ENCODE data around the gene RPL9. TPM values are rescaled to one million over a fixed set of nuclear protein-coding genes. Genes with fewer than 3 reads are reported as not detected.
"Not testable (repeated sequence)": the region's sequence is repeated elsewhere in the genome, so short reads cannot be mapped to it uniquely, and the experiment has no call there.

RPL9 gene
- total RNA-seq, 1 donor: 3,884 TPM

DNA sequence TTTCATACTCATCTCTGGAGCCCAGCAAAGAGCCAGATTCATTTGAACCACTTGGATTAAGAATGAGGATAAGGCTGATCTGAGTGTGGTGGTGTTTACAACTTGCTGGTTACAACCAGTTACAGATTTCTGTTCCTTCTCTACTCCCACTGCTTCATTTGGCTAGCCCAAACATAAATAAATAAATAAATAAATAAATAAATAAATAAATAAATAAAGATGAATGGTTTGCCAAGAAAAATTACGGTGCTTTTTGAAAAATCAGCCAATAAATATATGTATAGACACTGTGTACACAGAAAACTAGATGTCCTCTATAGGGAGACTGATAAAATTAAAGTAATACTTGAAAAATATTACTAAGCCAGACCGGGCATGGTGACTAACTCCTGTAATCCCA lies 17.1 kb downstream of the RPL9 start:
- no peak for DNase-seq (ENCODE audit: low read depth)
- TF ChIP-seq, protein P1, sequence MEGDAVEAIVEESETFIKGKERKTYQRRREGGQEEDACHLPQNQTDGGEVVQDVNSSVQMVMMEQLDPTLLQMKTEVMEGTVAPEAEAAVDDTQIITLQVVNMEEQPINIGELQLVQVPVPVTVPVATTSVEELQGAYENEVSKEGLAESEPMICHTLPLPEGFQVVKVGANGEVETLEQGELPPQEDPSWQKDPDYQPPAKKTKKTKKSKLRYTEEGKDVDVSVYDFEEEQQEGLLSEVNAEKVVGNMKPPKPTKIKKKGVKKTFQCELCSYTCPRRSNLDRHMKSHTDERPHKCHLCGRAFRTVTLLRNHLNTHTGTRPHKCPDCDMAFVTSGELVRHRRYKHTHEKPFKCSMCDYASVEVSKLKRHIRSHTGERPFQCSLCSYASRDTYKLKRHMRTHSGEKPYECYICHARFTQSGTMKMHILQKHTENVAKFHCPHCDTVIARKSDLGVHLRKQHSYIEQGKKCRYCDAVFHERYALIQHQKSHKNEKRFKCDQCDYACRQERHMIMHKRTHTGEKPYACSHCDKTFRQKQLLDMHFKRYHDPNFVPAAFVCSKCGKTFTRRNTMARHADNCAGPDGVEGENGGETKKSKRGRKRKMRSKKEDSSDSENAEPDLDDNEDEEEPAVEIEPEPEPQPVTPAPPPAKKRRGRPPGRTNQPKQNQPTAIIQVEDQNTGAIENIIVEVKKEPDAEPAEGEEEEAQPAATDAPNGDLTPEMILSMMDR (IDR thresholded peaks at IDR 0.05; ENCODE audit: insufficient read depth, low read length): no peak
- H3K4me3 ChIP-seq (ENCODE audit: low read depth, low read length): no peak overlapping the region

DNA sequence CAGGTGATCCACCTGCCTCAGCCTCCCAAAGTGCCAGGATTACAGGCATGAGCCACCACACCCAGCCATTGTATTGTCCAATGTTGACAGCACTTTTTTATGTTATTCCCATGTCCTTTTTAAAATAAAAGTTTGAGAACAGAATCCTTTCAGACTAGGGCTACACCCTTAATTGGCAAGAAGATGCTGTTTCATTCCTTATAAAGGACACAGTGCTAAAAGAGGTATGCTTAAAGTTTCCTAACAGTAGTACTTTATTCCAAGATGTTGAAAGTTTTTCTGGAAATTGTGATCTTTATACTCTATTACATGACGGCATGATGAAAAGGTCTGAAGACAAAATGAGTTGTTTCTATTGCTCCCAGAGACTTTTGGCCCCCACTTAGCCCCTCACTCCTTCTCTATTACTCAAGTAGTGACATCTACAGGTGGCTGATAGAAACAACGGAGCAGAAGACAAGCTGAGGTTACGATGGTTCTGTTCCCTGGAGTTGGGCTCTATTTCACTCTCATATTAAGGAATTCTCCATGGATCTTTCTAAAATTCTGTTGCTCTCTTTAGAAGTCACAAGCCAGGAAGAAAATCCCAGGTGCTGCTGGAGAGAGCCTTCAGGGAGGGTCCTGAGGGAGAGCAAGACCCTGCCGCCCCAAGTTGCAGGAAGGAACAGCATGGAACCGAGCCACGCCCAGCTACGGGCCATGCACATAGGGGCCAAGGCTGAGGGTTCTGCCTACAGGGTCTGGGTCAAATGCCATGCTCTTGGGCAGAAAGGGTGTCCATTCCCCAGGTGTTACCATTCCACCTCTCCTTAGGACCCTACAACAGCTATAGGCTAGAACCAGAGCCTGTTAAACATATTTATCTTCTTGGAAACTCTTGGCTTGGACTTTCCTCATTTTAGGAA lies 22.8 kb downstream of the RPL9 start:
- H3K4me3 ChIP-seq (ENCODE audit: low read depth, low read length): no peak overlapping the region
- DNase-seq (ENCODE audit: low read depth): peak; percentile 16
- TF ChIP-seq, protein P1 (IDR thresholded peaks at IDR 0.05; ENCODE audit: insufficient read depth, low read length): peak; percentile 25

DNA sequence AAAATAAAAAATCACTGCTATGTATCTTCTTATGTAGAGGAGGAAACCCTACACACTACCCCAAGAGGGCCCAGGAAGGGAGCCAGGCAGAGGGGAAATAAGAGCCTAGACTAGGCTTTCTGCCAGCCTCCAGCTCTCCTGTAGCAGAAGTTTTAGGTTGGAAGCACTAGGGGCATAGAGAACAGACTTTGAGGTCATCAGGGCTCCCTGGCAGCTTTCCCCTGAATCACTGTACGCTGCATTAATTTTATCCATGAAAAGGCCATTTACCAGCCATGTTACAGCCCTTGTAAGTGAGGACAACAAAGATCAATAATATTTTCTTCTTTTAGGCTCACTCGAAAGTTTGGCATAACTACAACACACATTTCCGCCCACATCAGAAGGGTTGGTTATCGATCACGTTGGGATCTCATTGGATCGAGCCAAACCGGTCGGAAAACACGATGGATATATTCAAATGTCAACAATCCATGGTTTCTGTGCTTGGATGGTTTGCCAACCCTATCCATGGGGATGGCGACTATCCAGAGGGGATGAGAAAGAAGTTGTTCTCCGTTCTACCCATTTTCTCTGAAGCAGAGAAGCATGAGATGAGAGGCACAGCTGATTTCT lies 24.7 kb downstream of the RPL9 start:
- DNase-seq (ENCODE audit: low read depth): no peak
- no peak overlapping the region for H3K4me3 ChIP-seq (ENCODE audit: low read depth, low read length)

DNA sequence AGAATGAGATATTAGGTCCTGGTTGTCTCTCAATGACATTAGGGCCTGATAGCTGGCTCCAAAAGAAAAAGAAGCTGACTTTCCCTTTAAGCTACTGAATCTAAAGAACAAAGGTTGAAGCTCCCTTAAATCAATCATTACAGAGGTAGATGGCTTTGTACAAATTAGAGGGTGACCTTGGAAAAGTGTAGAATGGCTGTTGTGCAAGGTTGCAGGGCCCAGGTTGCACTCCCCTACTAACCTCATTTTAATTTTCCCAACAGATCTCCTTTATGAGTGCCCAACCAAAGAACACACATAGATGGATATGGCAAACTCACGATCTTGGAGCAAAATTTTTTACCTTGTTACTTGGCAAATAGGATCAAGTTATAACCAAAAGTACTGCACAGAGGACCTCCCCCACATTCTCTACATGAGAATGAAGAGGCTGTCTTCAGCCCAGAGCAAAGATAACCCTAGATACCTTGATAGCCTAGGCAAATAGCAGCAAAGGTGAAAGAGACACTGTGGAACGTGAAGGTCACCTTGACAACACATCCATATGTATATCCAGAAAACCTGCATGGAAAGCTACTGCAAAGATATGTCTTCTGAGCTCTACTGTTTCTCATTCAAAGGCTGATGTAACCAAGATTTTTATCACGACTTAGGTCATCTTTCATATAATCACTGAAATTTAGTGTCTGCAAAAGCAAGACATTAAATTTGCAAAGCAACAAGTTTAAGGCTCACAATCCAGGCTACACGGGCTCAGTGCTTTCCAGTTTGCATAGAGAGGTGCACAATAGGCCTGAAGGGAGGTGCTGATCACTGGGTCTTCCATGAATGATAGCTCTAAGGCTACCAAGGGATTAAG lies 29.0 kb downstream of the RPL9 start:
- H3K4me3 ChIP-seq (ENCODE audit: low read depth, low read length): no peak overlapping the region
- DNase-seq (ENCODE audit: low read depth): no peak
- TF ChIP-seq, protein P1 (IDR thresholded peaks at IDR 0.05; ENCODE audit: insufficient read depth, low read length): no peak

More for the DNA sequence above, 24.7 kb downstream of the RPL9 start:
- TF ChIP-seq, protein P1 (IDR thresholded peaks at IDR 0.05; ENCODE audit: insufficient read depth, low read length): no peak

DNA sequence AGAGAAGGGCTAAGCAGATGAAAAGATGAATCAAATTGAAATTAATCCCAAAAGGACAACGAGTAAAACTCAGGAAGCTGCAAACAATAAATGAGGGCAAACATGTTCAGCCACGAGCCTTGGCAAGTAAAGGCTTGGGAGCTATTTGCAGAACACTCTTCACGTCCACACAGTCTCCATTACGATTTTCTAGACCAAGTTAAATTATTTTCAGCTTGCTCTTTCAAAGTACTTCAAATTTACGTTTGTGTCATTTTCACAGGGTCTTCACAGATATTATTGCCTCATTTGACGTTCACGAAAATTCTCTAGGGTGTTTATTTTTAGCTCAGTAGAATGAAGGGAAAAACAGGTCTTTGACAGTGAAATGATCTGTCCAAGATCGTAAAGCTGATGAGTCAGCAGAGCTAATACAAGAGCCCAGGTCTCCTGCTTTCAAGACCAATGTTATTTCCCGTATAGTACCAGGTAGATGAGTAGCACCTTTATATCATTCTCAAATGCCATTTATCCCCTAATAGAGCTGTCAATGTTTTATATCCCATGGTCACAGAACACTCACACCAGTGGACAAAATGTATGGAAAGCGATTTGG lies 31.1 kb downstream of the RPL9 start:
- no peak for DNase-seq (ENCODE audit: low read depth)
- no peak overlapping the region for H3K4me3 ChIP-seq (ENCODE audit: low read depth, low read length)
- TF ChIP-seq, protein P1 (IDR thresholded peaks at IDR 0.05; ENCODE audit: insufficient read depth, low read length): no peak

DNA sequence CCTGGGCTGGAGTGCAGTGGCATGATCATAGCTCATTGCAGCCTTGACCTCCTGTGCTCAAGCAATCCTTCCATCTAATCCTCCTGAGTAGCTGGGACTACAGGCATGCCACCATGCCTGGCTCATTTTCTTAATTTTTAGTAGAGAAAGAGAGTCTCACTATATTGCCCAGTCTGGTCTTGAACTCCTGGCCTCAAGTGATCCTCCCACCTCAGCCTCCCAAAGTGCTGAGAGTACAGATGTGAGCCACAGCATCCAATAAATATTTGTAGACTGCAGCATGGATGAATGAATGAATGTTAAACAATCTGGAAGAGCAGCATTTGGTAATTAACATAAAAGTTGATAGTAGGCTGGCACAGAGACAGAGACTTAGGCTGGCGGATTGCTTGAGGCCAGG lies 32.0 kb downstream of the RPL9 start:
- DNase-seq (ENCODE audit: low read depth): no peak
- H3K4me3 ChIP-seq (ENCODE audit: low read depth, low read length): no peak overlapping the region
- TF ChIP-seq, protein P1 (IDR thresholded peaks at IDR 0.05; ENCODE audit: insufficient read depth, low read length): no peak

DNA sequence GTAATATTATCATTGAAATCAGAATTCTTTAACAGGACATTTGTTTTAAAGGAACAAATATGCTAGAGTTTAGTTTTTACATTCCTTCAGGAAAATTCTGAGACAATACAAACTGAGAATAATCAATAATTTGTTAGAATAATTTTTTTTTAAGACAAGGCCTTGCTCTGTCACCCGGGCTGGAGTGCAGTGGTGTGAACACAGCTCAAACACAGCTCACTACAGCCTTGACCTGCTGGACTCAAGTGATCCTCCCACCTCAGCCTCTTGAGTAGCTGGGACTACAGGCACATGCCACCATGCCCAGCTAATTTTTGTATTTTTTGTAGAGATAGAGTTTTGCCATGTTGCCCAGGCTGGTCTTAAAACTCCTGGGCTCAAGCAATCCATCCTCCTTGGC lies 33.4 kb downstream of the RPL9 start:
- not testable (repeated sequence) for H3K4me3 ChIP-seq (ENCODE audit: low read depth, low read length); DNase-seq (ENCODE audit: low read depth)

Measured in fibroblast of the aortic adventitia (primary cell).